Kidney (tissue), 22 donors: ENCODE measurements around the gene SPHKAP. TPM values are rescaled to one million over a fixed set of nuclear protein-coding genes. Genes with fewer than 3 reads are reported as not detected.

Experiments
- DNase-seq, 5 donors: peaks; one replicate each; pipeline ENCODE4 v3.0.0-alpha.2; 2013 to 2020
- FAIRE-seq: peaks from 2 replicates; lab custom pipeline; 2012; peaks lifted over from hg19 to GRCh38; lab: Jason Lieb, UNC
- H3K27ac ChIP-seq, 2 donors: one replicate each; pipeline ENCODE4 v1.7.0; 2013; ENCODE audit warnings: low read depth in 2 of 2, low read length in 2 of 2, inconsistent platforms in 1 of 2
- H3K27me3 ChIP-seq: one replicate; pipeline ENCODE4 v1.7.1; 2013; ENCODE audit warnings: low read length, inconsistent platforms; ENCODE audit not compliant: control insufficient read depth, insufficient read depth
- H3K36me3 ChIP-seq, 3 donors: one replicate each; pipeline versions ENCODE4 v1.7.0 to v1.7.1; 2013; ENCODE audit warnings: low read length in 3 of 3, control low read depth in 1 of 3, inconsistent platforms in 1 of 3; ENCODE audit not compliant: insufficient read depth in 3 of 3, control insufficient read depth in 2 of 3
- H3K4me1 ChIP-seq, 3 donors: one replicate each; pipeline versions ENCODE4 v1.7.0 to v1.7.1; 2013; ENCODE audit warnings: low read length in 3 of 3, inconsistent platforms in 1 of 3, low read depth in 1 of 3; ENCODE audit not compliant: control insufficient read depth in 2 of 3, insufficient read depth in 2 of 3
- H3K4me3 ChIP-seq, 3 donors: one replicate each; pipeline versions ENCODE4 v1.7.0 to v1.8.1; 2013; ENCODE audit warnings: low read length in 3 of 3, control low read depth in 1 of 3, inconsistent platforms in 1 of 3
- H3K9ac ChIP-seq, 3 donors: one replicate each; pipeline versions ENCODE4 v1.7.0 to v1.7.1; 2013; ENCODE audit warnings: low read length in 3 of 3, control low read depth in 1 of 3, inconsistent platforms in 1 of 3
- H3K9me3 ChIP-seq, 3 donors: one replicate each; pipeline versions ENCODE4 v1.7.0 to v1.7.1; 2013; ENCODE audit warnings: low read length in 3 of 3, control low read depth in 1 of 3, inconsistent platforms in 1 of 3; ENCODE audit not compliant: control insufficient read depth in 2 of 3, insufficient read depth in 1 of 3
- intact Hi-C: fragments of 100-400 bp; cut with DNase I; formaldehyde crosslinking; loops from one replicate; pipeline ENCODE4 v1.11.1; 2022
- long read RNA-seq, 10 donors: library from polyadenylated mRNA in 1 of 10; unstranded in 1 of 10; transcript quantifications; one replicate each; pipeline ENCODE4 v2.0.0 and lab custom pipeline, GENCODE V29; 2021 to 2026
- polyA plus RNA-seq: library from polyadenylated mRNA; stranded (reverse); fragments of 350-450 nt; fragmentation: Illumina TruSeq; extraction: RNeasy Lipid Tissue Mini Kit (QIAGEN cat#74804); gene quantifications from one replicate; pipeline ENCODE4 v1.2.3, GENCODE V29; 2014; ENCODE audit warnings: low read depth, low replicate concordance; ENCODE audit not compliant: insufficient read depth
- total RNA-seq: library from RNA; stranded (reverse); fragmentation: NEBNext Ultra II Directional; extraction: Animal tissue kit (Norgen Biotek cat#: 25700); gene quantifications from one replicate; pipeline ENCODE4 v1.2.1, GENCODE V29; 2021
- TF ChIP-seq, protein P1 (sequence below): IDR thresholded peaks from 3 replicates; pipeline ENCODE4 v1.5.1; 2012; ENCODE audit warnings: mild to moderate bottlenecking, moderate library complexity, borderline replicate concordance; ENCODE audit not compliant: insufficient read depth; ENCODE audit errors: extremely low read depth
- donor health status: control.
- donor health status: control.
- donor health status: control.
- donor health status: control.
- donor health status: control.
- donor health status: DM: yes; HTN: yes; CAD: no.
- donor health status: Normal renal cell carcinoma (clear cell type).

Gene SPHKAP, protein sequence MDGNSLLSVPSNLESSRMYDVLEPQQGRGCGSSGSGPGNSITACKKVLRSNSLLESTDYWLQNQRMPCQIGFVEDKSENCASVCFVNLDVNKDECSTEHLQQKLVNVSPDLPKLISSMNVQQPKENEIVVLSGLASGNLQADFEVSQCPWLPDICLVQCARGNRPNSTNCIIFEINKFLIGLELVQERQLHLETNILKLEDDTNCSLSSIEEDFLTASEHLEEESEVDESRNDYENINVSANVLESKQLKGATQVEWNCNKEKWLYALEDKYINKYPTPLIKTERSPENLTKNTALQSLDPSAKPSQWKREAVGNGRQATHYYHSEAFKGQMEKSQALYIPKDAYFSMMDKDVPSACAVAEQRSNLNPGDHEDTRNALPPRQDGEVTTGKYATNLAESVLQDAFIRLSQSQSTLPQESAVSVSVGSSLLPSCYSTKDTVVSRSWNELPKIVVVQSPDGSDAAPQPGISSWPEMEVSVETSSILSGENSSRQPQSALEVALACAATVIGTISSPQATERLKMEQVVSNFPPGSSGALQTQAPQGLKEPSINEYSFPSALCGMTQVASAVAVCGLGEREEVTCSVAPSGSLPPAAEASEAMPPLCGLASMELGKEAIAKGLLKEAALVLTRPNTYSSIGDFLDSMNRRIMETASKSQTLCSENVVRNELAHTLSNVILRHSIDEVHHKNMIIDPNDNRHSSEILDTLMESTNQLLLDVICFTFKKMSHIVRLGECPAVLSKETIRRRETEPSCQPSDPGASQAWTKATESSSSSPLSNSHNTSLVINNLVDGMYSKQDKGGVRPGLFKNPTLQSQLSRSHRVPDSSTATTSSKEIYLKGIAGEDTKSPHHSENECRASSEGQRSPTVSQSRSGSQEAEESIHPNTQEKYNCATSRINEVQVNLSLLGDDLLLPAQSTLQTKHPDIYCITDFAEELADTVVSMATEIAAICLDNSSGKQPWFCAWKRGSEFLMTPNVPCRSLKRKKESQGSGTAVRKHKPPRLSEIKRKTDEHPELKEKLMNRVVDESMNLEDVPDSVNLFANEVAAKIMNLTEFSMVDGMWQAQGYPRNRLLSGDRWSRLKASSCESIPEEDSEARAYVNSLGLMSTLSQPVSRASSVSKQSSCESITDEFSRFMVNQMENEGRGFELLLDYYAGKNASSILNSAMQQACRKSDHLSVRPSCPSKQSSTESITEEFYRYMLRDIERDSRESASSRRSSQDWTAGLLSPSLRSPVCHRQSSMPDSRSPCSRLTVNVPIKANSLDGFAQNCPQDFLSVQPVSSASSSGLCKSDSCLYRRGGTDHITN (N-terminal part only)
- total RNA-seq (0.03 TPM), polyA plus RNA-seq (not detected)
- long read RNA-seq, donor 1, result 0 reads
- long read RNA-seq, donor 2, result 0 reads
- long read RNA-seq, donor 3, result 0 reads
- long read RNA-seq, donor 4, result 0 reads
- long read RNA-seq, donor 5, result 0 reads
- long read RNA-seq, donor 6, result 0 reads
- long read RNA-seq, donor 7, result 0 reads
- long read RNA-seq, donor 8, result 0 reads
- long read RNA-seq, donor 9, result 0 reads
- long read RNA-seq, donor 10, result 0 reads

DNA sequence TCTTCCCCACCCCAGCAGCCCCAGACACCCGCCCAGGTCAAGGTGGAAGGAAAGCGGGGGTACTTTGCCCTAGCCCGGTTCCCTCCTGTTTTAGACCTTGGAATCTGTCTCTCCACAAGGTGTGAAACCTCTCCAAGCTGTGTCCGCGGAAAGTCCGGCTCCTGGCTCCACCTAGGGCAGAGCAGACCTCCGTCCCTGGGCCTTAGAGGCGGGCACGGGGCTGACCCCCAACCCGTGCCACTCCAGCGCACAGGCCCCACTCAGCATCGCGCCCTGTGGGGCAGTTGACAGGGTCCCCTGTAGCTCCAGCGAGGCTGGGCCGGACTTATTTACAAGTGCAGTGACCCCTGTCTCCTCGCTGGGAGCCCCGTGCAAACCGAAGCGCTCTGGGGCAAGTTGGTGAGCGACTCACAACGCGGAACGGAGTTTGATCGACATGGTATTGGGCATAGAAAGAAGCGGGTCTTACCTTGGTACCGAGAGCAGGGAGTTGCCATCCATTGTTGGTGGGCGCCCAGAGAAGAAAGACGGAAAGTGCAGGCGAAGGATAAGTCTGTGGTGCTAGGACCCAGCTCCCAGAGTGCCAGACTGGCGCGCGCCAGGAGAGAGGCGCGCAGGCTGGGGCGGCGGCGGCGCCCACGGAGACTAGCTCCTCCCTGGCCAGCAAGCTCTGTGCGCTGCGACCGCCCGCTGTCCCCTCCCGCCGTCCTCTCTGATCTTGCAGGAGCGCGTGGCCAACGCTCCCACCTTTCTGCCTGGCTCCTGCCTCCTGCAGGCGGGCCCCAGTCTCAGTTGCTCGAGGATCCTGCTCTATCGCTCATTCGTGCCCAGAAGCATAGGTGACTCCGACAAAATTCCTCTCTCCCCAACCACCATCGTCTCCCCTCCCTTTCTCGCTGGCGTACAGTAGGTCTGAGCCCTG is at the start of gene SPHKAP:
Gene SPHKAP, minus strand, starts transcription at position 590 of the 922 bp plus-strand sequence. Its CDS starts 89 bp downstream, at position 501.
- FAIRE-seq (no peak), DNase-seq (peak; percentile 55 to 63 (median 58))
- peak within 1 kb of the TSS in 1 of 3 donors; percentile 30 for H3K4me3 ChIP-seq
- H3K27me3 ChIP-seq, result peaks cover 2% of the 10 kb centered on the region
- no peak within 1 kb of the TSS for H3K27ac ChIP-seq
- H3K9me3 ChIP-seq, result peaks cover 0 to 3% (median 0%) of the 10 kb centered on the region in 3 donors
- no peaks in the 10 kb centered on the region for H3K4me1 ChIP-seq
- intact Hi-C loops, result no loop called here
- H3K36me3 ChIP-seq, result no peaks in the 10 kb centered on the region
- no peak within 1 kb of the TSS for H3K9ac ChIP-seq
- TF ChIP-seq, protein P1, sequence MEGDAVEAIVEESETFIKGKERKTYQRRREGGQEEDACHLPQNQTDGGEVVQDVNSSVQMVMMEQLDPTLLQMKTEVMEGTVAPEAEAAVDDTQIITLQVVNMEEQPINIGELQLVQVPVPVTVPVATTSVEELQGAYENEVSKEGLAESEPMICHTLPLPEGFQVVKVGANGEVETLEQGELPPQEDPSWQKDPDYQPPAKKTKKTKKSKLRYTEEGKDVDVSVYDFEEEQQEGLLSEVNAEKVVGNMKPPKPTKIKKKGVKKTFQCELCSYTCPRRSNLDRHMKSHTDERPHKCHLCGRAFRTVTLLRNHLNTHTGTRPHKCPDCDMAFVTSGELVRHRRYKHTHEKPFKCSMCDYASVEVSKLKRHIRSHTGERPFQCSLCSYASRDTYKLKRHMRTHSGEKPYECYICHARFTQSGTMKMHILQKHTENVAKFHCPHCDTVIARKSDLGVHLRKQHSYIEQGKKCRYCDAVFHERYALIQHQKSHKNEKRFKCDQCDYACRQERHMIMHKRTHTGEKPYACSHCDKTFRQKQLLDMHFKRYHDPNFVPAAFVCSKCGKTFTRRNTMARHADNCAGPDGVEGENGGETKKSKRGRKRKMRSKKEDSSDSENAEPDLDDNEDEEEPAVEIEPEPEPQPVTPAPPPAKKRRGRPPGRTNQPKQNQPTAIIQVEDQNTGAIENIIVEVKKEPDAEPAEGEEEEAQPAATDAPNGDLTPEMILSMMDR, result no peak

DNA sequence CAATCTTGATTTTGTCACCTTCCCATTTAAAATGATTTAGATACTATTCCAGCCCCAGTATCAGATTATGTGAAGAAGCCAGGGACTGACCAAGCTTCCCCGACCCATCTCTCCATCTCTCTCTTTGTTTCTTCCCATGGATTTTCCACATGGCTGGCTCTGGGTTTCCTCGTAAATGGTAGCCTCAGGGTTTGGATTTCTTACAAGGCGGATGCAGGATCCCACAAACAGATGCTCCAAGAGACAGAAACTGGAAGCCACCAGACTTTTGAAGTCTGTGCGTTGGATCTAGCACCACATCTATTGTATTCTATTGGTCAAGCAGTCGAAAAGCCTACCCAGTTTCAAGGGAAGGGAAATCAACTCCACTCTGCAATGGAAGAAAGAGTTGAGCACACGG is 46.0 kb upstream of the SPHKAP start:
- TF ChIP-seq, protein P1, result no peak
- Histone ChIP-seq H3K36me3 (no peaks in the 10 kb centered on the region), H3K4me3 (no peak overlapping the region), H3K27ac (no peak overlapping the region), H3K9me3 (no peaks in the 10 kb centered on the region), H3K9ac (no peak overlapping the region), H3K27me3 (no peaks in the 10 kb centered on the region), H3K4me1 (no peaks in the 10 kb centered on the region)
- intact Hi-C loops, result no loop called here
- no peak for DNase-seq
- FAIRE-seq, result no peak
